GM20000 (cell line): ENCODE results near the gene OSGEP.

Experiments used
- DNase-seq: peaks from one replicate; pipeline ENCODE4 v3.0.0; 2012; ENCODE audit warnings: low spot score
- TF ChIP-seq, protein P1 (sequence below): IDR thresholded peaks from 2 replicates; pipeline ENCODE4 v1.5.1; 2012; ENCODE audit warnings: mild to moderate bottlenecking, control low read depth; ENCODE audit errors: extremely low read depth, missing control alignments

Gene OSGEP

DNA sequence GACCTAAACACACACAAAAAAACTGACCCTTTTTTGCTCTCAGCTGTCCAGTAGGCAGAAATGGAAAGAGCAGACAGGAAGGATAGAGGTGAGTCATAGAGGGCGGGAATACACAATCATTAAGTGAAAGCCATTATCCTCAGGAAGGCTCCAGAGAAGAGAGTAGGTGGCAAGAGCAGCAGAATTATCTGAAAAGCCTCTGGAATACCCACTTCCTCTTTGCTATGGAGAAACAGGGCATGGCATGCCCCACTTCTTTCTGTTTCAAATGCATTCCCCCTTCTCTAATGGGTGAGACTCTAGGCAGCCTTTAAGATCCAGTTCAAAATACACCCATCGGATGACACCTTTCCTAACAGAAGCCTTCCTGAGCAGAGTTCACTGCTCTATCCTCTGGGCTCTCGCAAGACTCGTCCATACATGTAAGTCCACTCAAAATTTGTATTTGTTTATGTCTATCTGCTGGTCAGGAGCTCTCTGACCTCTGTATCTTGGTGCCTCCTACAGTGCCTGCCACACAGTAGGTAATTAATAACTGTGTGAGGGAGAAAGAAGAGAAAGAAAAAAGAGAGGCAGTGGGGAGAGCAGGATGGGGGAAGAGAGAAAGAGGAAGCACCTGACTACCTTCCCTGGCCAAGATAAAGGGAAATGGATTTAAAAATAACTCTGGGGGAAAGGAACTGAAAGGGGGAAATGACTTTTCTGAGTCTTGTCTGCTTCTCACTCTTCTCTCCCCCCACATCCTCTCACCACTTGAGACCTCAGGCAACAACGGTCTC, 27.2 kb downstream of the OSGEP start:
- peak; percentile 78 for DNase-seq
- TF ChIP-seq, protein P1, sequence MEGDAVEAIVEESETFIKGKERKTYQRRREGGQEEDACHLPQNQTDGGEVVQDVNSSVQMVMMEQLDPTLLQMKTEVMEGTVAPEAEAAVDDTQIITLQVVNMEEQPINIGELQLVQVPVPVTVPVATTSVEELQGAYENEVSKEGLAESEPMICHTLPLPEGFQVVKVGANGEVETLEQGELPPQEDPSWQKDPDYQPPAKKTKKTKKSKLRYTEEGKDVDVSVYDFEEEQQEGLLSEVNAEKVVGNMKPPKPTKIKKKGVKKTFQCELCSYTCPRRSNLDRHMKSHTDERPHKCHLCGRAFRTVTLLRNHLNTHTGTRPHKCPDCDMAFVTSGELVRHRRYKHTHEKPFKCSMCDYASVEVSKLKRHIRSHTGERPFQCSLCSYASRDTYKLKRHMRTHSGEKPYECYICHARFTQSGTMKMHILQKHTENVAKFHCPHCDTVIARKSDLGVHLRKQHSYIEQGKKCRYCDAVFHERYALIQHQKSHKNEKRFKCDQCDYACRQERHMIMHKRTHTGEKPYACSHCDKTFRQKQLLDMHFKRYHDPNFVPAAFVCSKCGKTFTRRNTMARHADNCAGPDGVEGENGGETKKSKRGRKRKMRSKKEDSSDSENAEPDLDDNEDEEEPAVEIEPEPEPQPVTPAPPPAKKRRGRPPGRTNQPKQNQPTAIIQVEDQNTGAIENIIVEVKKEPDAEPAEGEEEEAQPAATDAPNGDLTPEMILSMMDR: no peak

GRCh38 chr14:20424851-20425250, 29.8 kb downstream of the OSGEP start:
- DNase-seq: no peak
- TF ChIP-seq, protein P1: no peak

DNA sequence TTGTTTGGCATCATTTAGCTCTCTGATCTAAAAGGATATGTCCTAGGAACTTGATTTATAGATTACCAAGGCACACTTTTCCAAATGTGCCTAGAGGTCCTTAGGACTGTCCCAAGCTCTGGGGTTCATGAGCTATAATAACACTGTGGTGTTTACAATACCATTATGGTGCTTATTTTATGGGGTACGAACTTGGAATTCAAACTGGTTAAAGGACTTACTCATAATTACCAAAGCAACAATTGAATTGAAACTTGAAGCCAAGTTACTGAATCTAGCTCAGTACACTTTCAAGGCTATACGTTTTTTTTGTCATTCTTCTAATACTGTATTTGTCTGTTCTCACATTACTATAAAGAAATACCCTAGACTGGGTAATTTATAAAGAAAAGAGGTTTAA, 31.7 kb downstream of the OSGEP start:
- TF ChIP-seq, protein P1: no peak
- DNase-seq: no peak

DNA sequence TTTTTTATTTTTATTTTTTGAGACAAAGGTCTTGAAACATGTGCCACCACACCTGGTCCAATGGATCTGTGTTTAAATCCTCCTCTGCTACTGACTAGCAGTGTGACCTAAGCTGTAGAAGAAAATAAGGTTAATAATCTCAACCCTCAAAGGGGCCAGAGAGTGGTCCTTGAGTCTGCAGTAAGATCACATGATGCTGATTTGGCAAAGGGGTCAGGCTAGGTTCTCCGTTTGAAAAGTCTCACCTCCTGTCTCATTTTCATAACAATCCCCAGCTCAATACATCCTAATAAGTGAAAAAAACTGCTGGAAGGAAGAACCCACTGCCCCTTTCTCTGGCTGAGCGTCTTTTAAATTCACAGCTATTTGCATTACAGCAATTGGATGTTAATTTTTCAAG, 33.3 kb downstream of the OSGEP start:
- TF ChIP-seq, protein P1: no peak

DNA sequence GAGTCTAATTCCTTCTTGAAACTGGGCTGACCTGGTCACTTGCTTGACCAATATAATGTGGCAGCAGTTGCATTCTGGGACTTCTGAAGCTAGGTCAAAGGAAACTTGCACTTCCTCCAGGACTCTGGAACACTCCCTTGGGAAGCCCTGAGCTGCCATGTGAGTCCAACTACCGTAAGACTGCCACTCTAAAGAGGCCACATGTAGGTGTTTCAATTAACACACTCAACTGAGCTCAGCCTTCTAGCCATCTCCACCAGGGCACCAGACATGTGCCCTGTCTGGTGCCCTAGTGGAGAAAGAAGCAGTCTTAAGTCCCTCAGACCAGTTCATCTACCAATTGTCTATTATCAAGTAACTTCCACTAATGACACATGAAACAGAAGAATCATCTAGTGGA, 35.2 kb downstream of the OSGEP start:
- TF ChIP-seq, protein P1: no peak
- DNase-seq: no peak

More for the DNA sequence above, 33.3 kb downstream of the OSGEP start:
- DNase-seq: no peak

DNA sequence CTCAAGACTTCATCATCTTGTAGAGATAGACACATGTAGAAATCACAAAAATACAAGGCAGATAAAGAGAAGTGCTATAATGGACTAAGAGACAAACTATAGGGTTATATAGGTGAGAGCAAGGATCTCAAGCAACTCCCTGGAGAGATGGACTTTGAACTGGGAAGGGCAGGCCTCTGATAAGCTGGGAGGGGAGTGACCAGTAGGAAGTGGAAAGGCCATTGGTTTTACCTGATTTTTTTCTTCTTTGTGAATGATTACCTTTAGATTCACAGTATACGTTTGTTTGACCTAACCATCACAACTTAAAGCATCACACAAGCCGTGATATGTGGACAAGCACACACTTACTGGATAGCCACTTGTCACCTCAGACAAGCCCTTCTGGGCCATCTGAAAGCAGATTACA, 36.1 kb downstream of the OSGEP start:
- TF ChIP-seq, protein P1: no peak
- no peak for DNase-seq

DNA sequence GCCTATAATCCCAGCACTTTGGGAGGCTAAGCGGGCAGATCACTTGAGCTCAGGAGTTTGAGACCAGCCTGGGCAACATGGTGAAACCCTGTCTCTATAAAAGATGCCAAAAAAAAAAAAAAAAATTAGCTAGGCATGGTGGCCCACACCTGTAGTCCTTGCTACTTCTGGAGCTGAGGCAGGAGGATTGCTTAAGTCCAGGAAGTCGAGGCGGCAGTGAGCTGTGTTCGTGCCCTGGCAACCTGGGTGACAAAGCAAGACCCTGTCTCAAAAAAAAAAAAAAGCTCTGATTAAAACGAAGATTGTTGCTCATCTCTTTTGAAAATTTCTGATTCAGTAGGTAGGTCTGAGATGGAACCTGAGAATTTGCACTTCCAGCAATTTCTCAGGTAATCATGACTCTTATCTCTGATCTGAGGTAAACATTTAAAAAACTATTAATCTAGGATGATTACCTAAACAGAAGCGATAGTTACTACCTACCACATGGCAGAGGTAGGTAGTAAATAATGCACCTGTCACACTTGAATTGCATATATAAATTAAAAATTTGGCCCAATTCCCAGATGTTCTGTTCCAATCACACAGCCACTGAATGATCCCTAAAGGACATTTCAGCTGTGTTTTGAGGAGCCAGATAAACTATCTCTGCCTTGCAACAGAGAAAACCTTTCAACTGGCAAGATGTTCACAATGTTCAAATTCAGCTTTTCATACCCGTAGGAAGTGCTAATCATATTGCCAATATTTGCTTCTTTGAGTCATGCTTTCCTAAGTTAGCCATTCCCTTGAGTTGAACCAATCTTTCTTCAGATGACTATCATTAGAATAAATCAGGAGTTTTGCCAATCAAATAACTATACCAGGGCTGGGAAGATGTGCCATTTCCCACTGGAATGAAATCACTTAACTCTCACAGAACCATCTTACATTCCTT, 37.1 kb downstream of the OSGEP start:
- TF ChIP-seq, protein P1: no peak
- DNase-seq: no peak
